GM19468 (cell line): ENCODE results near the gene NFKB2.

Experiments used
- ATAC-seq: cut with Tn5 transposase; IDR thresholded peaks from one replicate; pipeline ENCODE4 v1.9.1; 2021; ENCODE audit warnings: mild to moderate bottlenecking, moderate library complexity, moderate number of reproducible peaks; ENCODE audit not compliant: unreplicated experiment; ENCODE audit errors: extremely low read depth

NFKB2 gene

GRCh38 chr10:102438374-102438773, 42.9 kb downstream of the NFKB2 start:
- ATAC-seq = no peak

- ATAC-seq = no peak
These were observed 49.3 kb downstream of the NFKB2 start for GRCh38 chr10:102444851-102445250.

GRCh38 chr10:102449321-102450123, 54.0 kb downstream of the NFKB2 start:
- ATAC-seq = peak; percentile 35

- ATAC-seq = no peak
These were observed 54.5 kb downstream of the NFKB2 start for GRCh38 chr10:102450124-102450373.

- peak; percentile 60 for ATAC-seq
These were observed 55.0 kb downstream of the NFKB2 start for GRCh38 chr10:102450374-102451104.

- no peak for ATAC-seq
These were observed 55.8 kb downstream of the NFKB2 start, which contains the start of gene C10orf95 for GRCh38 chr10:102451105-102451969. C10orf95 (minus strand) TSS chr10:102451543; CDS start chr10:102451093, 450 bp downstream.
